T-helper 22 cell (primary cell): ENCODE measurements around the gene RMDN2.

Experiments used
- DNase-seq: peaks from one replicate; pipeline ENCODE4 v3.0.0-alpha.2; 2020; ENCODE audit warnings: low read depth

The RMDN2 gene

DNA sequence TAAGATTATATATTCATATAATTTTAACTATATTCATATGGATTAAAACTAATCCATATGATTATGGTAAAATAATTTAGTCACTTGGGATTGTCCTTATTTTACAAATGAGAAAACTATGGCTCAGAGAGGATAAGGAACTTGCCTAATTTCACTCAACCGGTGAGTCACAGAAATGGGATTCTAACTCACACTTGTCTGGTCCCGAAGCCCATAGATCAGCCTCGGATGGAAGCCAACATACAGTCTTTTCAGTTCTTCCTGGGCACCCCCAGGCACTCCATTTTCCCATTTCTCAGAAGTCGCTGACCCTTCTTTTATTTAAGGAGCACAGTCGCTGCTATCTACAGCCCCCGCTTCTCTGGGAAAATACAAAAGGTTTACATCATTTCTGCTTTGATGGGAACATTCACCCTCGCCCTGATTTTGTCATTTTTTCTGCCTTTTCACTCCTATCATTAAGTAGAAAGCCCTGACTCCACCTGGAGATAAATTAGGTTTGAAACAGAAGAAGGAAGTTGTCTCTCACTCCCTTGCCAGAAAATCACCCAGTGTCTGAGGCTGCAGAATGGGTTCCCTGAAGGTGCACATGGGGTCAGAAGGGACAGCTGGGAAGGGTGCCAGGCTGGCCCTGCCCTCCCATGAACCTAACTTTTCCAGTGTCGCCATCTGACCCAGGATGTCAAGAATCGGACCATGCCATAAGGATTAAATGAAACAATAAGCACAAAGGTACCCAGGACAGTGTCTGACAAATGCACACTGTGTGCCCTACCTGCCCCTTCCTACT is 114.2 kb downstream of the RMDN2 start:
- DNase-seq = no peak

DNA sequence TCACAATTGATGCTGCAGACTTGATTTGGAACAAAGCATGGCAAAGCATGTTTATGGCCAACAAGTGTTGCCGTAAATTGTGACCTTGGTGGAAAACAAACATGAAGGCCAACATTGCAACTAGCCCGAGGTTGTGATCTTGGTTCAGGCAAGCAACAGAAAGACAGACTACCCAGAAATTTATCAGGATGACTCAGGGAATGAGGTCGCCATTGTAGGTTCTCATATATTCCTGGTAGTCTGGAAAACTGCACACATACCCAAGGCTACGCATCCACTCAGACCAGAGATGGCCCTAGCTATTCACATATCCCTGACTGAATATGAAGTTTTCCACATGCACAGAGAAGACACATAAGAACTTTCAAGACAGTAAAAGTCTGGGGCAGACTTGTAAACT is 120.7 kb downstream of the RMDN2 start:
- DNase-seq = no peak

DNA sequence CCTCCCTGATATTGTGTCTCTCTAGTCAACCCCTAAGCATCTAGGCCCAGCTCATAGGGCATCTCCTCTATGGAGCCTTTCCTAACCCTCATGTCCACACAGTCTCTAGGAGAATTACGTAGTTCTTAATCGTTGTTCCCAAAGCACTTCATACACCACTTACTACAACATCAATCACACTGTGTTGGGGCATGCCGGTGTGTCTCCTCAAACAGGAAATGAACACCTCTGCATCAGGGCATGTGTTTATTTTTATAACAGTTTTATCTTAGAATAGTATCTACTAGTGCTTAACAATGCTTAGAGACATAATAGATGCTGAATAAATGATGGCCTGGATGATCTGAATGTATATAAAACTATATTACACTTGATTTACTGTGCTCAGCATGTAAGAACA is 131.1 kb downstream of the RMDN2 start:
- no peak for DNase-seq

DNA sequence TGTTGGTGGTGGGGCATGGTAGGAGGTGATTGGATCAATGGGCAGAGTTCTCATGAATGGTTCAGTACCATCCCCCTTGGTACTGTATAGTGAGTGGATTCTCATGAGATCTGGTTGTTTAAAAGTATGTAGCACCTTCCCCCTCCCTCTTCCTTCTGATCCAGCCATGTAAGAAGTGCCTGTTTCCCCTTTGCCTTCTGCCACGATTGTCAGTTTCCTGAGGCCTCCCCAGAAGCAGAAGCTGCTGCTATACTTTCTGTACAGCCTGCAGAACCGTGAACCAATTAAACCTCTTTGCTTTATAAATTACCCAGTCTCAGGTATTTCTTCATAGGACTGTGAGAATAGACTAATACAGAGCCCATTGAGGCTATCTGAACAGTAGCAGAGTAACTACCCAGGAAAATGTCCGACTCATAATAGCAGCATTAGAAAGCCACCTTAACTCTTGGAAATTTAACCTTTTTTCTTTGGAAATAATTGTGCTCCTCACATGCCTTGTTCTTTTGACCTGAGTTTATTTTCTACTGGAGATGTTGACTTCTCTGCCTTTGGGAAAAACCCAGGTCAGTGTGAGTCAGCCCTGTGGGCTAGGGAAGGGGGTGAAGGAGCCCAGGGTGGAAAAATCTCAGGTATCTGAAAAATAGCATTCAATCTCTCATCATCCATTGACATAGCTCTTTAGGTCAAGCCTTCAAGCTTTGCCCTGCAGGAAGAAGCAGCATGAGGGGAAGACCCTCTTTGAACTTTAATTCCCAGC is 132.7 kb downstream of the RMDN2 start:
- no peak for DNase-seq

DNA sequence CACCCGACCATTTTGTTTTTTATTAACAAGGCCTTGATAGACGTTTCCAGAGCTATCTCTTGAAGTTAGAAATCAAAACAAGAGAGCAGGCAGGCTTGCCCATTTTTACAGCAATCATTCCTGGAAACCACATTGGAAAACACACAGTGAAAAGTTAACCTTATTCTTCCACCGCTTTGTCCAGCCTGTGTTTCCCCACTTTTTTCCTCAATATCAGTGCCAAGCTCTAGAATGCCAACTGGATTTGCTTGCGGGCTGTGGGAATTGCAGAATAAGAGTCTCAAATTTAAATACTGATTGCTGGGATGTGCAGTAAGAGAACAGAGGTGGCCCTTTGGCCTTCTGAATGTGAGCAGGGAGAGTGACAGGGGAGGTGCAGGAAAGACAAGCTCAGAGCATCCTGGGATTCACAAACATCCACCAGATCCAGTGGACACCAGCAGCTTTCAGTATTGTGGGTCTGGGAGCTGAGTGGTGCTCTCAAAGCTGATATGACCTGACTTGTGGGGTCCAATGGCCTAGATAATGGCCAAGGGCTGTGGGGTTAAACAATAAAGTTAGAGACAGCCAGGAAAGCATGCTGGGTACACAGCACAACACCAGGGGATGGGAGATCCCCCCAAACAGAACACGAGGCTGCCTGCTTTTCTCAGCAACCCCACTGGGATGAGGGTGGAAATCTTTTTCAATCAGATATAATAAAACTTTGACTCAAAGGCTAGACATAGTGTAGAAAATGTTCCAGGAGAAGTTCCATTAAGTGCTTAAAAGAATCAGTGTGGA is 135.3 kb downstream of the RMDN2 start:
- no peak for DNase-seq

DNA sequence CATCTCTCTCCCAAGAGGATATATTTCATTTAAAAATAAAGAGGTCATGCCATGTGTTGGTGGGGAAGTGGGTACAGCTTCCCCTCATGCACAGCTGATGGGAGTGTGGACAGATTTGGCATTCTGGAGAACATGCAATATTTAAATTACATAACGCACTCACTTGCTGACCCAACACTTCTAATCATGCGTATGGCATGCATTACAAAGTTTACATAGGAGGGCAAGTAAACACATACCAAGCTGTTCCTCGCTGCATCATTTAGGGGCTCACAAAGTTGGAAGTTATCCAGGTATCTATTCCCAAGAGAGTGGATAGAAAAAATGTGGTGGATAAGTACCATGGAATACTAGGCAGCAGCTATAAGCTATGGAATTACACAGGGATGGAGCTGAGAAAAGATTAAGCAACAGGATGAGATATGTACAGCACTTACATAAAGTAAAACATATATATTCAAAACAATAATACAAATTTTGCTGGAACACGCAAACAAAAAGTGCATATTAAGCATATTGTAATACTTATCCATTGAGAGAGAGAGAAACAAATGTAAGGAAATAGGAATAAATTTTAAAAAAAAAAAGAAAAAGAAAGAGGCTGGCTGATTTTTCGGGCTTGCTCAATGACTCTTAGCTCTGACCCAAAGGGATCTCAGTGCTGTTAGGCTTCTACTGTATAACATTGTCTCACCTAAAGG is 139.9 kb downstream of the RMDN2 start:
- DNase-seq = no peak

DNA sequence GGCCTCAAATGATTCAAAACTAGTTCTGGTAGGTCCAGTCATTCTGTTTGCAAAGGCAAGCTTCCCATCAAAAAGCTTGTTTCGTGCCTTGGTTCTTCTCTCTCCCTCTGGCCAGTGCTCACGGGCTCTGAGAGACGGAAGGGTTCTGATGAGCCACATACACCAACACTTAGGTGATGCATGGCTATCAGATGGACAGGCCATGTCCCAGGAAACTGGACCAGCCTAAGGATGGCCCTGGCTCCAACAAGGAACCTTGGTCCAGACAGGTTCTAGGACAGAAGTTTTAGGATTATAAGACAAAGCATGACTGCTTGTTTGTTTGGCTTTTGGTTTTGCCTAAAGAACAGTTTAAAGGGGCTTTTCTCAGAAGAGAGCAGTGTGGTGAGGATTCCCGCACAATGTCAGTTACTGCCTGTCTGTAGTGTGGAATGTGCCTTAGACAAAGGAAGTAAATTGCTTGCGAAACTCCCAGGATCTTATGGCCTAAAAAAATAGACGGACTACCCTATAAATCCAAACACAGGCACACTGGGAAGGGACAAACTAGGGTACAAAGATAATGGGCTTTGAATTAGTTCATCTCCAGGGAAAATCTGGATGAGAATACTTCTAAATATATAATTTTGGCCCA is 140.5 kb downstream of the RMDN2 start:
- no peak for DNase-seq

DNA sequence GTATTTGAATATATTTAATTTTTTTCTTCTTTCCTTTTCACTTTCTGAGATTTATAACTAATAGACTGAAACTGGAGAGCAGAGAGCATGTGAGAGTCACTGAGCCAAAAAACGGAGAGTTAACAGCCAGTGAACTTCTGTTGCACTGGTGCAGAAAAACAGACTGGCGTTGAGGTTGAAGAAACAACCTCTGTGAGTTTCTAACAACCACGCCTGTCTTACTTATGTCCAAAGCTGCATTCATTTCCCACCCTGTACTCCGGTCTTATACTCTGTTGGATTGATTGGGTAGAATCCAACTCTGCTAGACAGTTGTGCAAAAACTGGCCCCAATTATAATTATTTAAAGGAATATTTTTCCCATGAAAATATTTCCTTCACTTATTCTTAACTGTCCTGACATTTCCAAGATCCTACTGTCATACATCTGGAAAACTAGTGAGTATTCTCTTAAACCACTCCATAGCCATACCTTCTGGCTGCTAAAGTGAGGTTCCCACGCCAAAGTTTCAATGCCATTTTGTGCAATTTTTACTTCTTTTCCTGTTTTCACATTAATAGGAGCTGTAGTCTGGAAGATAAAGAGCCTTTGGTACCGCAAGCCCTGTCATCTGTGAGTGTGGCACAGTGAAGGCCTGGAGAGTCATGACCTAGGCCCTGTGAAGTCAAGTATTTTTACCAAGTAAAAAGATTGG is 141.5 kb downstream of the RMDN2 start:
- DNase-seq = no peak
